K562 (cell line): ENCODE data around the gene SORBS2. TPM values are rescaled to one million over a fixed set of nuclear protein-coding genes. Genes with fewer than 3 reads are reported as not detected.

Experiments
- ATAC-seq: fragments of 200-7000 bp; cut with Tn5 transposase; 3 replicates; pipeline ENCODE4 v1.9.1; 2020; ENCODE audit warnings: moderate library complexity
- BruUV-seq: library from RNA; stranded (reverse); fragments of 400-500 nt; replicated peaks from 2 replicates; lab custom pipeline; 2021; lab: Mats Ljungman, UMichigan
- CTCF ChIA-PET: fragments of 300-600 bp; formaldehyde crosslinking; extraction: SDS; loops from one replicate; lab custom pipeline; 2021; ENCODE audit warnings: low intra/inter-chr PET ratio; lab: Yijun Ruan, JAX
- POLR2A ChIA-PET: fragments of 300-600, 350-650 bp; sonication (Branson Sonifier 250); formaldehyde crosslinking; extraction: SDS; loops from one replicate; lab custom pipeline; 2021; ENCODE audit warnings: antibody characterized with exemption, inconsistent platforms; lab: Yijun Ruan, JAX
- DNase-seq, 4 experiments: peaks; one replicate each; pipeline versions ENCODE4 v3.0.0 to v3.0.0-alpha.2; 2011 to 2018; ENCODE audit warnings: low spot score in 3 of 4, mixed read lengths in 3 of 4; ENCODE audit errors: extremely low read depth in 1 of 4
- FAIRE-seq: peaks from 2 replicates; lab custom pipeline; 2011; peaks lifted over from hg19 to GRCh38; lab: Jason Lieb, UNC
- H2AFZ ChIP-seq: 2 replicates; pipeline ENCODE4 v1.6.0; 2011; ENCODE audit warnings: low read depth, low read length, control low read depth, inconsistent platforms
- H3K27ac ChIP-seq: fragments of 200-600 bp; 3 replicates; pipeline ENCODE4 v1.8.0; 2011; ENCODE audit warnings: low read depth, mild to moderate bottlenecking, control low read depth, inconsistent platforms, low read length, moderate library complexity, mixed read lengths; ENCODE audit errors: extremely low read depth
- H3K27me3 ChIP-seq, 2 experiments: fragments of 300-600 bp in 1 of 2; 2 replicates in 1 of 2; 3 replicates in 1 of 2; pipeline versions ENCODE4 v1.6.0 to v1.8.0; 2011; ENCODE audit warnings: inconsistent platforms in 2 of 2, low read length in 2 of 2, mild to moderate bottlenecking in 1 of 2, mixed read lengths in 1 of 2, moderate library complexity in 1 of 2; ENCODE audit not compliant: control insufficient read depth in 2 of 2, insufficient read depth in 2 of 2
- H3K36me3 ChIP-seq: fragments of 300-600 bp; 3 replicates; pipeline ENCODE4 v1.8.0; 2011; ENCODE audit warnings: mild to moderate bottlenecking, low read length, inconsistent platforms; ENCODE audit not compliant: control insufficient read depth, insufficient read depth
- H3K4me1 ChIP-seq, 2 experiments: fragments of 200-600 bp in 1 of 2; replicated peaks in 1 of 2; 2 replicates in 1 of 2; 3 replicates in 1 of 2; pipeline versions ENCODE4 v1.5.1 to v1.8.0; 2011; ENCODE audit warnings: inconsistent platforms in 2 of 2, low read length in 2 of 2, mild to moderate bottlenecking in 1 of 2, mixed read lengths in 1 of 2, moderate library complexity in 1 of 2; ENCODE audit not compliant: control insufficient read depth in 2 of 2, insufficient read depth in 2 of 2
- H3K4me2 ChIP-seq: 2 replicates; pipeline ENCODE4 v1.6.1; 2011; ENCODE audit warnings: low read length, control low read depth, inconsistent platforms, mixed read lengths; ENCODE audit not compliant: insufficient read depth
- H3K4me3 ChIP-seq: fragments of 200-600 bp; sonication (generic), shearing (Covaris generic); 2 replicates; pipeline ENCODE4 v1.5.1; 2016; ENCODE audit warnings: control low read depth, inconsistent platforms
- H3K79me2 ChIP-seq: fragments of 200-600 bp; 3 replicates; pipeline ENCODE4 v1.8.0; 2011; ENCODE audit warnings: low read length, inconsistent platforms; ENCODE audit not compliant: control insufficient read depth, insufficient read depth
- H3K9ac ChIP-seq, 2 experiments: 2 replicates each; pipeline versions ENCODE4 v1.6.0 to v1.6.1; 2011; ENCODE audit warnings: low read depth in 2 of 2, low read length in 2 of 2, control low read depth in 1 of 2, inconsistent platforms in 1 of 2, mild to moderate bottlenecking in 1 of 2, mixed read lengths in 1 of 2; ENCODE audit not compliant: insufficient read depth in 1 of 2
- H3K9me1 ChIP-seq: one replicate; pipeline ENCODE4 v1.6.0; 2011; ENCODE audit warnings: inconsistent platforms, mild to moderate bottlenecking, low read length, moderate library complexity; ENCODE audit not compliant: control insufficient read depth, insufficient read depth
- H3K9me3 ChIP-seq: replicated peaks from 2 replicates; pipeline ENCODE4 v1.5.1; 2011; ENCODE audit warnings: low read depth, low read length, inconsistent platforms; ENCODE audit not compliant: control insufficient read depth, insufficient read depth
- H4K20me1 ChIP-seq: replicated peaks from 2 replicates; pipeline ENCODE4 v1.6.1; 2011; ENCODE audit warnings: low read length, inconsistent platforms, mixed read lengths; ENCODE audit not compliant: control insufficient read depth, insufficient read depth
- OTX1 ChIP-seq: fragments of 450-650 bp; formaldehyde crosslinking; IDR thresholded peaks from 2 replicates; pipeline ENCODE4 v1.4.0; 2022; ENCODE audit warnings: mild to moderate bottlenecking
- XRCC3 ChIP-seq: fragments of 450-650 bp; IDR thresholded peaks from 2 replicates; pipeline ENCODE4 v1.6.1; 2017; ENCODE audit warnings: mild to moderate bottlenecking, moderate library complexity
- ZNF311 ChIP-seq: fragments of 250-450 bp; sonication (Bioruptor Pico); IDR thresholded peaks from 2 replicates; pipeline ENCODE4 v1.4.0; 2020; ENCODE audit warnings: mild to moderate bottlenecking, moderate library complexity
- ZNF696 ChIP-seq: fragments of 250-450 bp; sonication (Bioruptor Pico); conservative IDR thresholded peaks from 2 replicates; pipeline ENCODE4 v1.4.0; 2020; ENCODE audit warnings: mild to moderate bottlenecking, moderate library complexity
- WGBS: fragments of 100-300 bp; shearing (Covaris generic); methylation state at CpG from one replicate; pipeline ENCODE4 v1.1.6; 2016; ENCODE audit warnings: low coverage, mixed read lengths; ENCODE audit not compliant: insufficient coverage; ENCODE audit errors: missing lambda C conversion rate; 5-methylcytosine and 5-hydroxymethylcytosine counted together
- in situ Hi-C: fragments of 300-500 bp; cut with MboI; formaldehyde crosslinking; loops from 4 replicates; pipeline ENCODE4 v1.15.0; 2018; ENCODE audit warnings: inconsistent platforms, mixed read lengths
- intact Hi-C: fragments of 100-400 bp; cut with micrococcal nuclease; formaldehyde crosslinking; loops from 2 replicates; pipeline ENCODE4 v1.14.2; 2022
- polyA plus RNA-seq, 8 experiments: library from polyadenylated mRNA; depleted of rRNA in 4 of 8; stranded (reverse) in 5 of 8; unstranded in 3 of 8; fragments of >200 nt; fragmentation: Nextera tagmentation in 2 of 8; fragmentation: Illumina TruSeq in 1 of 8; extraction: Ambion mirVana in 2 of 8; extraction: Trizol in 1 of 8; gene quantifications; 2 replicates each; pipeline versions ENCODE4 v1.2.1 to v1.2.3, GENCODE V29; 2011 to 2014; ENCODE audit warnings: inconsistent platforms in 1 of 8, missing spikeins in 1 of 8
- total RNA-seq, 7 experiments: library from RNA; depleted of rRNA in 6 of 7; stranded (reverse); fragments of >200 nt in 6 of 7; fragmentation: Illumina TruSeq in 2 of 7; extraction: Trizol in 2 of 7; gene quantifications; 2 replicates each; pipeline versions ENCODE4 v1.2.1 to v1.2.3, GENCODE V29; 2011 to 2021; ENCODE audit warnings: low replicate concordance in 1 of 7
- TF ChIP-seq, protein P1 (sequence below): sonication (generic); formaldehyde crosslinking; IDR thresholded peaks from 2 replicates; pipeline ENCODE4 v1.5.0; 2020; ENCODE audit warnings: missing genetic modification reagents

The SORBS2 gene
- total and polyA plus RNA-seq, 9 of the 15 experiments (the other 6 are each of a cell fraction or from before 2014, with no cell fraction given): 0.29 TPM; not detected in 8

DNA sequence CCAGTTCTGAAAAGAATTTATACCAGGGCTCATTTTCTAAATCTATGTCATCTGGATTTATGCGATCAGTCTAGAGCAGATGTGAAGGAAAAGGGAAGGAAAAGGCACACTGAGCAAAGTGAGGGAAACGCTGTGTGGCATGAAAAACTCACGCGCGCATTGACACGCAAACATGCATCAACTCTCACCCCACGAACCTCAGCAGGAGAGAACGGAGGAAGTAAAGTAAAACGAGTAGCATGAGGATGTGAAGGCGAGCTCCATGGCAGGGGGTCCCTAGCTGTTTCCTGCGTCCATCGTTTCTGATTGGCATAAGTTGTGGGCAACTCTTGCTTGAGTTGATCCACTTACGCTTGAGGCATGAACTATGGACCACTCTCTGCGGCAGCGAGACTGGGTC, 173.9 kb downstream of the SORBS2 start:
- ATAC-seq (no peak), DNase-seq (no peak), FAIRE-seq (no peak)
- CTCF ChIA-PET: no interaction called here
- Histone ChIP-seq H2AFZ (no peak overlapping the region), H3K9me3 (no peaks in the 10 kb centered on the region), H3K4me2 (no peak overlapping the region), H4K20me1 (no peaks in the 10 kb centered on the region), H3K36me3 (no peaks in the 10 kb centered on the region), H3K9me1 (no peaks in the 10 kb centered on the region), H3K27ac (no peak overlapping the region), H3K27me3 (peaks cover 7 to 20% of the 10 kb centered on the region in 2 experiments; a peak in 4 of 5 replicates)
- BruUV-seq: no TSS peak
- in situ Hi-C loops: no loop called here
- no peak for TF ChIP-seq ZNF311 (CRISPR knock-in tag)
- TF ChIP-seq OTX1 (CRISPR knock-in tag): no peak
- no peak for TF ChIP-seq ZNF696 (CRISPR knock-in tag)
- TF ChIP-seq, all 486 proteins: peak for 0
- 0% methylated on average over 15 of the region's 15 CpGs for WGBS
- POLR2A ChIA-PET: interaction anchor here (0.6 kb wide), 1 partner anchor 891 kb away, joined by 3 read pairs; no protein-coding TSS in a partner anchor
- Histone ChIP-seq H3K79me2 (no peaks in the 10 kb centered on the region), H3K4me3 (no peak overlapping the region), H3K9ac (no peak overlapping the region), H3K4me1 (peaks cover 0 to 5% of the 10 kb centered on the region in 2 experiments; a peak in 1 of 5 replicates)
- intact Hi-C loops: no loop called here

DNA sequence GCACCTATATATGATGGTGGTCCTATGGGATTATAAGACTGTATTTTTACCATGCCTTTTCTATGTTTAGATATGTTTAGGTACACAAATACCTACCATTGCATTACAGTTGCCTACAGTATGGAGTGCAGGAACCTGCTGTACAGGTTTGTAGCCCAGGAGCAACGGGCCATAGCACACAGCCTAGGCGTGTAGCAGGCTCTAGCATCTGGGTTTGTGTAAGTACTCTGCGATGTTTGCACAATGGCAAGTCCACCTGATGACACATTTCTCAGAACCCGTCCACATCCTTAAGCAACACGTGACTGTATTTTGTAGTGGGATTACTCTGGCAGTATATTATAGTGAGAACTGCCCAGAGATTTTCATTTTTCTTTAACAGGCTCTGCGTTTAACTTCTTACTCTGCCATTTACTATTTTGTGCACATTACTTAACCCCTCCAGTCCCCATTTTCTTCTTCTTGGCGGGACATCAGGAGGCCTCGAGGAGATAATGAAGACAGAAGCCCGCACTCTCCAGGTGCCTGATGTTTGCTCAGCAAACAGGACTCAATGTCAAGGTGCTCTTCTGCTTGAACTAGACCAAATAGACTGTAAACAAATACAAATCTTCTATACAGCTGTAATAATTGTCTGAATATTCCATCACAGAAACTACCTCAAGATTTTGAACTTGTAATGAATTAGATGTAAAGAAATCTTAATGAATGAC, 174.7 kb downstream of the SORBS2 start:
- no TSS peak for BruUV-seq
- Histone ChIP-seq H3K4me3 (no peak overlapping the region), H3K36me3 (no peaks in the 10 kb centered on the region), H3K27me3 (peaks cover 7 to 18% of the 10 kb centered on the region in 2 experiments; a peak in 4 of 5 replicates), H3K9me1 (no peaks in the 10 kb centered on the region), H3K27ac (no peak overlapping the region), H3K4me2 (no peak overlapping the region), H3K4me1 (peaks cover 0 to 5% of the 10 kb centered on the region in 2 experiments; a peak in 1 of 5 replicates), H2AFZ (no peak overlapping the region), H3K9ac (no peak overlapping the region), H3K9me3 (no peaks in the 10 kb centered on the region), H3K79me2 (no peaks in the 10 kb centered on the region), H4K20me1 (no peaks in the 10 kb centered on the region)
- DNase-seq (no peak), FAIRE-seq (no peak), ATAC-seq (no peak)
- 1% methylated on average over 9 of the region's 9 CpGs for WGBS
- TF ChIP-seq, protein P1, sequence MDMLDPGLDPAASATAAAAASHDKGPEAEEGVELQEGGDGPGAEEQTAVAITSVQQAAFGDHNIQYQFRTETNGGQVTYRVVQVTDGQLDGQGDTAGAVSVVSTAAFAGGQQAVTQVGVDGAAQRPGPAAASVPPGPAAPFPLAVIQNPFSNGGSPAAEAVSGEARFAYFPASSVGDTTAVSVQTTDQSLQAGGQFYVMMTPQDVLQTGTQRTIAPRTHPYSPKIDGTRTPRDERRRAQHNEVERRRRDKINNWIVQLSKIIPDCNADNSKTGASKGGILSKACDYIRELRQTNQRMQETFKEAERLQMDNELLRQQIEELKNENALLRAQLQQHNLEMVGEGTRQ (CRISPR knock-in tag): 0 out of 2 replicates have a peak, but pooled peaks have one; percentile 28
- TF ChIP-seq XRCC3: no peak
- POLR2A ChIA-PET: no interaction called here
- in situ Hi-C loops: no loop called here
- CTCF ChIA-PET: no interaction called here
- intact Hi-C loops: no loop called here
